Testis (tissue), 2 donors: ENCODE results near the gene OPA3.

Experiments
- POLR2A ChIP-seq: fragments of 450-650 bp; IDR thresholded peaks from one replicate; pipeline ENCODE4 v1.6.1; 2017; ENCODE audit warnings: antibody characterized with exemption, mild to moderate bottlenecking, moderate library complexity
- TF ChIP-seq, protein P1 (sequence below), 3 experiments: fragments of 450-650 bp in 2 of 3; fragments of 200-600 bp in 1 of 3; sonication (generic) in 1 of 3; IDR thresholded peaks; one replicate each; pipeline ENCODE4 v1.5.1; 2016 to 2019; ENCODE audit warnings: antibody characterized with exemption in 3 of 3, mild to moderate bottlenecking in 2 of 3, moderate library complexity in 1 of 3

DNA sequence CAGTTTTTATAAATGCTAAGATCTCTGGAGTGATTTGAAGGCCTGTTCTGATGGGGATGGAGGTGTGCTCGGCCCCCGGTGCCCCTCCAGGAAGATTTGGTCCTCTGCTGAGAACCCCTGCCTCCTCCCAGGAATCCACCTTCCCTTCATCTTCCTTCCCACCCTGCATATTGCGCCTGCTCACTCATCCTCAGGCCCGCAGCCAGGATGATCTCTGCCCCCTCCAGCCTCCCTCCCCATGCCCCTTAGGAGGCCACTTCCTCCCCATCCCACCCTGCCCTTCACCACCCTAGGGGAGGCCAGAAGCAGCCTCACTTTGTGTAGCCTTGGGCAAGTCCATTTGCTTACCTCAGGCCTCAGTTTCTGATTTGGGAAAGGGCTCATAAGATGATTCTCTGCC, 57.6 kb downstream of the OPA3 start:
- TF ChIP-seq, protein P1, sequence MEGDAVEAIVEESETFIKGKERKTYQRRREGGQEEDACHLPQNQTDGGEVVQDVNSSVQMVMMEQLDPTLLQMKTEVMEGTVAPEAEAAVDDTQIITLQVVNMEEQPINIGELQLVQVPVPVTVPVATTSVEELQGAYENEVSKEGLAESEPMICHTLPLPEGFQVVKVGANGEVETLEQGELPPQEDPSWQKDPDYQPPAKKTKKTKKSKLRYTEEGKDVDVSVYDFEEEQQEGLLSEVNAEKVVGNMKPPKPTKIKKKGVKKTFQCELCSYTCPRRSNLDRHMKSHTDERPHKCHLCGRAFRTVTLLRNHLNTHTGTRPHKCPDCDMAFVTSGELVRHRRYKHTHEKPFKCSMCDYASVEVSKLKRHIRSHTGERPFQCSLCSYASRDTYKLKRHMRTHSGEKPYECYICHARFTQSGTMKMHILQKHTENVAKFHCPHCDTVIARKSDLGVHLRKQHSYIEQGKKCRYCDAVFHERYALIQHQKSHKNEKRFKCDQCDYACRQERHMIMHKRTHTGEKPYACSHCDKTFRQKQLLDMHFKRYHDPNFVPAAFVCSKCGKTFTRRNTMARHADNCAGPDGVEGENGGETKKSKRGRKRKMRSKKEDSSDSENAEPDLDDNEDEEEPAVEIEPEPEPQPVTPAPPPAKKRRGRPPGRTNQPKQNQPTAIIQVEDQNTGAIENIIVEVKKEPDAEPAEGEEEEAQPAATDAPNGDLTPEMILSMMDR (IDR thresholded peaks at IDR 0.05), result no peak
- TF ChIP-seq POLR2A, result no peak
